VCaP (cell line): ENCODE results near the gene UGT1A5.

Experiments
- H3K27ac ChIP-seq: fragments of 450-650 bp; 2 replicates; pipeline ENCODE4 v1.5.1; 2017
- CTCF ChIP-seq: fragments of 450-650 bp; conservative IDR thresholded peaks from 2 replicates; pipeline ENCODE4 v1.5.1; 2017; ENCODE audit warnings: mild to moderate bottlenecking, moderate library complexity

The UGT1A5 gene

DNA sequence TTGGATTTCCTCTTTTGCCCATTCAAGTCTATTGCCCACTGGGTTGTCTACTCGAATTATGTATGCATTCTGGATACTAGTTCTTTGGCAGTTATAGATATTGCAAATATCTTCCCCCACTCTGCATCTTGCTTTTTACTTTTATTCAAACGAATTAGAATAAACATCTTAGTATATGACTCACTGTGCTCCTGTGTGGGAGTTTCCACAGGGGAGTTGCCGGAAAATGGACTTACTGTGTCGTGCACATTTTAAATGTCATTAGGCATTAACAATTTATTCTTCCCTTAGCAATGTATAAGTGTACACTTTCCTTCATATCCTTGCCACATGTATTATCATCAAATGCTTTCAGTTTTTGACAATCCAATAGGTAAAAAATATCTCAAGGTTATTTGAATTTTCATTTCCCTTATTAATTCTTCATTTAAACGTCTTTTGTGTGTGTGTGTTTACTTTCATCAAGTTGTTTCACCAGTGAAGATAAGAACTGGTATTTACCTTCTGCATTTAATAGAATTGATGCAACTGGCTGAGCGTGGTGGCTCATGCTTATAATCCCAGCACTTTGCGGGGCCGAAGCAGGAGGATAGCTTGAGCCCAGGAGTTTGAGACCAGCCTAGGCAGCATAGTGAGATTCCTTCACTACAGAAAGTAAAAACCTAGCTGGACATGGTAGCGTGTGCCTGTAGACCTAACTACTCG lies 4.6 kb upstream of the UGT1A5 start:
- TF ChIP-seq CTCF = no peak
- no peak overlapping the region for H3K27ac ChIP-seq

GRCh38 chr2:233708942-233709341 lies 3.8 kb upstream of the UGT1A5 start:
- TF ChIP-seq CTCF = no peak
- H3K27ac ChIP-seq = no peak overlapping the region

DNA sequence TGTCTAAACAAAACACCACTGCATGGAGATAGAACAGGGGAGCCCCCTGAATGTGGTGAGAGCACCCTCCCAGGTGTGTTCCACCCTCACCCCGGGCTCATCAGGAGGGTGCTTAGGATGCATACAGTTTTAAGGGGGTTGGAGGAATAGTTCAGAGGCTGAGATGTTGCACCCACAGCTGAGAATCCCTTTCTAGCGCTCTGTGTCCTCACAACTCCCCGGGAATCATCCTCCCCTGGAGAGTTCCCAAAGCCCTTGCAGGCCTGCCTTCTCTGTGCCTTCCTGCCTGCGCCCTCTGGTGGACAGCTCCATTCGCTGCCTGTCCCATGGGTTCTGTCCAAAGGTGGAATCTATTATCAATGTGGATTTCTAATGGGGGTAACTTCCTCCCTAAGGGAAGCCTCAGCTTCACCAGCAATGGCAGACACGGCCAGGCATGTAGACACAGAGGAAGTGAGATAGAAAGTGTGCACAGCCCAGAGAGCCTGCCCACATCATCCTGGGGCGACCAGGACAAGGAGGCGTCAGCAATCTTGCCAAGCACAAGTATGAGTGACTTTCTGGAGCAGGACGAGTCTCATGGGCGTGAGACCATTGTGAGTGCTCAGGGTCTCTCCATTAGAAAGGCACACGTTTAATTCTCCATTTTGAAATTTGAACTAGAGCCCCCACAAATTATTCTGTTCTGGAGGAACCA lies 1.2 kb upstream of the UGT1A5 start:
- peak; percentile 92 for TF ChIP-seq CTCF
- H3K27ac ChIP-seq = peak overlapping the region; percentile 32; the same call in 1 of the 2 replicates

GRCh38 chr2:233713262-233713615 lies 532 bp downstream of the UGT1A5 start:
- no peak for TF ChIP-seq CTCF
- no peak overlapping the region for H3K27ac ChIP-seq

DNA sequence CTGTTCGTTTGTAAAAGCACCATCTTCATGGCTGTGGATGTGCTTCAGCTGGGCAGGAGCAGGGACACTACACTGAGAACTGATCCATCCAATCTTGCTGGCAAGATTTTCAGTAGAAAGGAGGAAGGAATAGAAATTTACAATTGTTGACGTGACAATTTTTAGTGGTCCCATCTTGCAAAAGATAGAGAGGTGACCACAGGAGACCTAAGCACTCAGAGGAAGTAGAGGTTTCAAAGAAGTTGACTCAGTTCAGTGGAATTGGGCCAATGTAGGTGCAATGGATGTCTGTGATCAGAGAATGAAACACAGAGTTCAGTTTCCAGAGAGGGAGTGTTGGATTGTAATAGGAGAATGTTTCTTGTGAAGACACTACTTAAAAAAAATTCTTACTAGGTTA lies 1.4 kb downstream of the UGT1A5 start:
- TF ChIP-seq CTCF = no peak
- H3K27ac ChIP-seq = no peak overlapping the region

- H3K27ac ChIP-seq = no peak within 1 kb of the TSS
Measured at GRCh38 chr2:233718552-233718951, 5.8 kb downstream of the UGT1A5 start, which contains the start of gene UGT1A4. TSS of gene UGT1A4 (plus strand) at chr2:233718736. CDS start at chr2:233718821, 85 bp downstream.

More at GRCh38 chr2:233718552-233718951, 5.8 kb downstream of the UGT1A5 start, which contains the start of gene UGT1A4:
- TF ChIP-seq CTCF = no peak
